Measurements from ENCODE around the gene RHOD.

DNA sequence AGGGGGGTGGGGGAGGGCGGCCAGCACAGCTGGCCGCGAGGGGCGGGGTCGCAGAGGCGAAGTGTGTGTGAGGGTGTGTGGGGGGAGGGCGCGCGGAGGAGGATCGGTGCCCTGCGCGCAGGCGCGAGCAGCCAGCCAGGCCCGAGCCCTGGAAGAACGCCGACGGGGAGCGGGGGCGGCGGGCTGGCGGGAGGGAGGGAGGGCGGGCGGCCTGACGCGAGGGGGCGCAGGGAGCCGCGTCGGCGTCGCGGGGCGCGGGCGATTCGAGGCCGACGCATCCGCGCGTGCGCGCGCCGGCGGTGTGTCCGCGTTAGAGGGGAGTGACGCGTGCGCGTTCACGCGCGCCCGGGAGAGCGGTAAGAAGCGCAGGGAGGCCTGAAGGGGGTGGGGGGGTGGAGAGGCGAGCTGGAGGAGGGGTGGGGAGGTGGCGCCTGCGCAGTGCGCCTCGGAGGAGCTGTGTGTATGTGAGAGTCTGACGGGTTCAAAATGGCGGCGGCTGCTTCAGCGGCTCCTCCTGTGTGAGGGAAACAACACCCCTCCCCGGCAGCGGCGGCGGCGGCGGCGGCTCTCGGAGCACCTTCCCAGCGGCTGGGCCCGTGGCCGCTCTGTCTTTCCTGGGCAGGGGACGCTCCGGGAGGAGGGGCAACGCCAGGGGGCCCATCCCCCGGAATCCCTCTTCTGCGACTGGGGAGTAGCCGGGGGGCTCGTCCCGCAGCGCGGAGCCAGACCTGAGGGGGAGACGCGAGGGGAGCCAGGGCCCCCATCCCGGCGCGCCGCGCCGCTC, 62.3 kb downstream of the RHOD start, which contains the start of gene KDM2A:
- no peak for TF ChIP-seq RARB (CRISPR knock-in tag; IDR thresholded peaks at IDR 0.05)
- TF ChIP-seq PPARA (CRISPR knock-in tag; IDR thresholded peaks at IDR 0.05; ENCODE audit: borderline replicate concordance): no peak
- TF ChIP-seq ESRRG (CRISPR knock-in tag; IDR thresholded peaks at IDR 0.05): no peak
- TF ChIP-seq, protein P1, sequence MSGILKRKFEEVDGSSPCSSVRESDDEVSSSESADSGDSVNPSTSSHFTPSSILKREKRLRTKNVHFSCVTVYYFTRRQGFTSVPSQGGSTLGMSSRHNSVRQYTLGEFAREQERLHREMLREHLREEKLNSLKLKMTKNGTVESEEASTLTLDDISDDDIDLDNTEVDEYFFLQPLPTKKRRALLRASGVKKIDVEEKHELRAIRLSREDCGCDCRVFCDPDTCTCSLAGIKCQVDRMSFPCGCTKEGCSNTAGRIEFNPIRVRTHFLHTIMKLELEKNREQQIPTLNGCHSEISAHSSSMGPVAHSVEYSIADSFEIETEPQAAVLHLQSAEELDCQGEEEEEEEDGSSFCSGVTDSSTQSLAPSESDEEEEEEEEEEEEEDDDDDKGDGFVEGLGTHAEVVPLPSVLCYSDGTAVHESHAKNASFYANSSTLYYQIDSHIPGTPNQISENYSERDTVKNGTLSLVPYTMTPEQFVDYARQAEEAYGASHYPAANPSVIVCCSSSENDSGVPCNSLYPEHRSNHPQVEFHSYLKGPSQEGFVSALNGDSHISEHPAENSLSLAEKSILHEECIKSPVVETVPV (CRISPR knock-in tag; IDR thresholded peaks at IDR 0.05): no peak
- no peak for TF ChIP-seq ZFP3 (CRISPR knock-in tag; IDR thresholded peaks at IDR 0.05)
- no peak for TF ChIP-seq CSDC2 (CRISPR knock-in tag; IDR thresholded peaks at IDR 0.05)
- TF ChIP-seq, protein P2, sequence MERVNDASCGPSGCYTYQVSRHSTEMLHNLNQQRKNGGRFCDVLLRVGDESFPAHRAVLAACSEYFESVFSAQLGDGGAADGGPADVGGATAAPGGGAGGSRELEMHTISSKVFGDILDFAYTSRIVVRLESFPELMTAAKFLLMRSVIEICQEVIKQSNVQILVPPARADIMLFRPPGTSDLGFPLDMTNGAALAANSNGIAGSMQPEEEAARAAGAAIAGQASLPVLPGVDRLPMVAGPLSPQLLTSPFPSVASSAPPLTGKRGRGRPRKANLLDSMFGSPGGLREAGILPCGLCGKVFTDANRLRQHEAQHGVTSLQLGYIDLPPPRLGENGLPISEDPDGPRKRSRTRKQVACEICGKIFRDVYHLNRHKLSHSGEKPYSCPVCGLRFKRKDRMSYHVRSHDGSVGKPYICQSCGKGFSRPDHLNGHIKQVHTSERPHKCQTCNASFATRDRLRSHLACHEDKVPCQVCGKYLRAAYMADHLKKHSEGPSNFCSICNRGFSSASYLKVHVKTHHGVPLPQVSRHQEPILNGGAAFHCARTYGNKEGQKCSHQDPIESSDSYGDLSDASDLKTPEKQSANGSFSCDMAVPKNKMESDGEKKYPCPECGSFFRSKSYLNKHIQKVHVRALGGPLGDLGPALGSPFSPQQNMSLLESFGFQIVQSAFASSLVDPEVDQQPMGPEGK (CRISPR knock-in tag; IDR thresholded peaks at IDR 0.05; ENCODE audit: borderline replicate concordance): no peak
- no peak for TF ChIP-seq ARNTL (CRISPR knock-in tag; IDR thresholded peaks at IDR 0.05; ENCODE audit: borderline replicate concordance, low read depth)

All from SK-N-SH treated with all-trans-retinoic acid at 6 μM for 48 hours (cell line).